Retina (tissue), 1 donor: ENCODE results near the gene STAC.

Experiments used
- DNase-seq: peaks from one replicate; pipeline ENCODE4 v3.0.0-alpha.2; 2016

STAC gene, protein sequence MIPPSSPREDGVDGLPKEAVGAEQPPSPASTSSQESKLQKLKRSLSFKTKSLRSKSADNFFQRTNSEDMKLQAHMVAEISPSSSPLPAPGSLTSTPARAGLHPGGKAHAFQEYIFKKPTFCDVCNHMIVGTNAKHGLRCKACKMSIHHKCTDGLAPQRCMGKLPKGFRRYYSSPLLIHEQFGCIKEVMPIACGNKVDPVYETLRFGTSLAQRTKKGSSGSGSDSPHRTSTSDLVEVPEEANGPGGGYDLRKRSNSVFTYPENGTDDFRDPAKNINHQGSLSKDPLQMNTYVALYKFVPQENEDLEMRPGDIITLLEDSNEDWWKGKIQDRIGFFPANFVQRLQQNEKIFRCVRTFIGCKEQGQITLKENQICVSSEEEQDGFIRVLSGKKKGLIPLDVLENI

DNA sequence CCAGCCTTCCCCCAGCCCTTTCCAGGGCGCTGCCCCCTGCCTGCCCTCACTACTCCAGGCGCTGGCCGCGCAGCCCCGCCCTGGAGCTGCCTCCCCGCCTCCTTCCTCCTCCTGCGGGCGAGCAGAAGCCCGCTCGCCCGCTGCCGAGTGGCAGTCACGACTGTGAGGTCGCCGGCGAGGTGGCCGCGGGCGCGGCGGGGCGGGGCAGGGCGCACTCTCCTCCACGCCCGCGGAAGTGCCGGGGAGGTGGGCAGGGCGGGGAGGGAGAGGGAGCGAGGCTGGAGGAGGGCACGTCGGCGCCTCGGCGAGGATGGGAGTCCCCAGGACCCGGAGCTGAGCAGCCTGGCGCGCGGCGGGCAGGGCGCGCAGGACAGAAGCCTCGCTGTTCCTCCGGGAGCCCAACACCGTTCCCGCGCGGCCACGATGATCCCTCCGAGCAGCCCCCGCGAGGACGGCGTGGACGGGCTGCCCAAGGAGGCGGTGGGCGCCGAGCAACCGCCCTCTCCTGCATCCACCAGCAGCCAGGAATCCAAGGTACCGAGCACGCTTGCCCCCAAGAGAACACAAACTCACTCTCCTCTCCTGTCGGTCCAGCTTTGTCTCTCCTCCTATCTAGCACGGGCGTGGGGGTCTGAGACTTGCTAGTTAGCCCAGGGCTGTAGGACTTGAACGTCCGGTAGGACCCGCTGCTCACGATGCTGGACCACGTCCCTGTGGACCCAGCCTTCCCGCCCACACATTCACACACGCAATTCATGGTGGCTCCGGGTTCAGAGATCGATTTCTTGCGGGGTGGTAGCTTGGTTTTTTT is at the start of gene STAC:
Gene STAC, plus strand, starts transcription at position 284 of the 811 bp plus-strand sequence. Its CDS starts 140 bp downstream, at position 424.
- peak; percentile 77 for DNase-seq

DNA sequence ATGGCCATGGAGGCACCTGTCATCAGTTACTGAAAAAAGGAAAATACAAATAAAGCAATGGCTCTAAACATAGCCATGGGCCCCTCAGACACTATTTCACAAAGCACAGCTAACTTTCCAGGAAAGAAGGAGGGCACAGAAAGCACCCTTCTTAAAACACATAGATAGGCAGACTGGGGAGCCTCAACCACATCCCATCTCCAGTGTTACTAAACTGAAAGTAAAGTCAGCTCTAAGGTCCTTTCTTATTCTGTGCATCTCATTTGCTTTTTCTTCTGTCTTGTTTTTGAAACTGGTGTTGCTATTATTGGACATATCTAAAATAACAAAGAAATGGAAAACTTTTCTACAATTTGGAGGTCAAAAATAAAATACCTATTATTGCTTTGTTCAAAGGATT is 48.2 kb upstream of the STAC start:
- DNase-seq, result no peak

DNA sequence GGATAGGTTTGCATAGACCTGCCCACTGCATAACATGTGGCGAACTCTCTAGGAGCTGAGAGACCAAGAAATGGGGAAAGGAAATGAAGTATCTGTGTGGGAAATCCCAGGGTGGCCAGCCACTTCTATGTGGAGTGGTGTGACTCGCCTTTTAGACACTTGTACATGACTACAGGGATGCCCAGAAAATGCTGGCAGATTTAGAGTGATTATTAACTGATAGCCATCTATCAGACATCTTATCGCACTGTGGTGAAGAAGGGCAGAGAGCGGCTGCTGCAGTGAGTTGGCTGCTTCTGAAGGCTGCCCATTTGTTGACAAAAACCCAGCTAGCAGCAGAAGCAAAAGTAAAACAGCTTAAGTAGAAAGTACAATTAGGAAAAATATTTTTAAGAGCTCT is 18.1 kb upstream of the STAC start:
- DNase-seq, result no peak

DNA sequence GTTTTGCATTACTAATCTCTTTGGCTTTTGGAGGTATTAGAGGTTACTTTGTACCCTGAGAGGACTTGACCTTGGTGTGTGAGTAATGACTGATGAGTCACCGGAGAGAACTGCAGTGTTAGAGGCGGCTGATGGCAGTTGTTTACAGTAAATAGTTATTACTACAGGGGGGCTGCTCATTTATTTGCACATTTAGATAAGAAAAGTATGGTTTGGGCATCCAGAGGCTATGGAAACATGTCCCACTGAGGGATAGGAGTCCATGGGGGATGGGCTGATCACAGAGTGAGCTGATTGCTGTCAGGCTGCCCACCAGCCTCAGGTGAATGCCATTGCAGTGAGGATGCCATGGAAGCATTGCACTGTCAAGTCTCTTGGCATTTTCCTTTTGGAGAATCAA is 17.3 kb upstream of the STAC start:
- no peak for DNase-seq

DNA sequence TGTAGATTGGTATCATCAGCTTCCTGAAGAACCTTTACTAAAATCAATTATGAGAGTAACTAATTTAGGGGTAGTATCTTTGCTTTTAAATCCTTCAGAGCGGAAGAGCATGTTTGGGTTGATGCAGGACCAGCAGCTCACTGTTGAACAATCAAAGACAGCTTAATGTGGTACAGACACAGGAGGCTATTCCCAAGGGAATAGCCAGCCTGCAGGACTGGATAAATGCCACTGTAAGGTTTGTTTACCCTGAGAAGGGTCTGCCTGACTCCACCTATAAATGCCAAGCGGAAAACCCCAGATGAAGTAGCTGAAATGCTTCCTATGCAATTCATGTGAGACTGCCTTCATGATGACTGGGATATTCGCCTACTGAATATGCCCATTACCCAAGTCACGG is 16.0 kb upstream of the STAC start:
- DNase-seq, result no peak

DNA sequence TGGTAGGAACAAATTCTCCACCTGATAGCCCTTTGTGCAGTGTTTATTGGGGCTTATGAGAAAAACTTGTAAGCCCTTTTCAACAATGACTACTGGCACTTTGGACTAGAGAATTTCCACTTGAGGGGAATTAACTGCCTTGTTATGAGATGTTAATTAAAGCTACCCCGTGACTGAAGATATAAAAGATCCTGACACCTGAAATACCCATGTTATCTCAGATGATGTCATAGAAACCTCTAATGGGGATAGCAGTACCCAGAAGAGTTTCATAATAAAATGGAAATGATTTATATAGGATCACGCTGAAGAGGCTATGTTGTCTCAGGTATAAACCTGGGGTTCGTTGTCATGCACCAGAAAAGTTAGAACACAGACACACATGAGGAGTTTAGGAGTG is 14.5 kb upstream of the STAC start:
- DNase-seq, result no peak

DNA sequence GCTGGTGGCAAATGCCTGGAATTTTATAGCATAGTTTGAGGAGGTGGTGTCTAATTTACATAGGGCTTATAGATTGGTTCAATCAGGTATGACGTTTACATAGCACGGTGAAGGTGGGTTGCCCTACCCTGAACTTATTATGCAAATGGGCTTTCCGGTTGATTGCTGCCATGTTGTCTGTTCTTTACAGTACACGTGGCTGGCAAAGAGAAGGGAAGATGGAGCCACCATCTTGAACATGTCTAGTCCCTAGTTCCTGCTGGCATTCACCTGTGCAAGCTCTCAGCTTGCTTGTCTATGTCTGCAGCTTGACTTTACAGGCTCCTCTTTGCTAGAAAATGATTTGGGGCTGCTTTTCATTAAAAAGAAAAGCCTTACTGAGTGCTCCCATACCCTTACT is 14.0 kb upstream of the STAC start:
- DNase-seq, result no peak

DNA sequence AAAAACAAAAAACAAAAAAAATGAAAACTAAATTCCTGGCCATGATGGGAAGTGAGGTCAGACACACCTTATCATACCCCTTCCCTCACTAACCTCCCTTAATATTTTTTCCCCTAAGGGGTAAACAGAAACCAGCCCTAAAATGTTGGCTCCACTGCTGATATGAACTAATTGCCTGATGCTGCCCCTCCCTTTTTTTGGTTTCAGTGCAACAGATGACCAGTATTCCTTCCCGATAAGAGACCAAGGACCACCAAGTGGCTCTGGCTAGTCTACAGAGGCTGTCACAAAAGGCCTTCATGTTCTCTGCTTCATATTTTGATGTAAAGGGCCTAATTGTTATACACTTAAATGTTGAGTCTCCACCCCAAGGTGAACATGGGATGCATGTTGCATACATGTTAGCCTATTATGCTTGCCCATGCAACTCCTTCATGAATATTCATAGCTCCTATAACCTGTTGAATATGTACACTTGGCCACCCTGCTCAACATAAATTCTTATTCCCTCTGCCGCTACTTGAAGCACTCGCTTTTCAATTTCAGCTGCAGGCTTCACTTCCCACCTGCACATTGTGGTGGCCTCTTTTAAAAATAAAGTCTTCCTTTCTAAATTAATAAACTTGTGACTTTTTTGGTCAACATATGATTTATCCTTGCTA is 12.3 kb upstream of the STAC start:
- no peak for DNase-seq

DNA sequence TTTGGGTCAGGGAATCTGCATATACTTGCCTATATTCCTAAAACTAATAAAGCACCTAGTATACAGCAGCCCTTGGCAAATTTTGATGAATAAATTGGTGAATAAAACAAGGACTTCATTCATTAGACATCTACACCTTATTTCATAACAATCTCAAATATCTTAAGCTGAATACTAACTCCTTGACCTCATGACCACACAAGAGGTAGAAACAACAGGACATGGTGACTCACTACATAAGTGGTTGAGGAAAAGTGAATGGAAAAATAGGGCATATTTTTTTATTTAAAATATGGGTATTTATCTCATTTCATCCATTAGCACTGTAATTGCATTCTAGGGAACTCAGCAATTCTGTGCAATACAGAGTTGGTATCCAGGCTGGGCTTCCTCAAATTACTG is 7.8 kb upstream of the STAC start:
- no peak for DNase-seq

DNA sequence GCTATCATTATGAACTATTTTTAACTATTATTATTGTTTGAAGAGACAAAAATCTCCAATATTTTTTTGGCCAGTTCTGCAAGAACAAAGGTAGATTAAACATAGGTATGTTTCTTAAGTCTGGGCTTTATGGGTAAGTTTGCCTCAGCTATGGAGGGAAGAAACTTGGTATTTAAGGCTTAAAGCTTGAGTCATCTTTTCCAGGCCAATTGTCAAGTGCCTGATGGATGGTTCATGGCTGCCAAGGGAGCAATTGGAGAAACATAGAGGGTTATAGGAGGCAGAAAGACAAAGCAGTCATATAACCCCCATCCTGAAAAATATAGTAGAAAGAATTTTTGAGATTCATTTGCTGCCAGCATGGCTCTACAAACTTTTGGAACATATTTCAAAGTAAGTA is 7.2 kb upstream of the STAC start:
- DNase-seq, result no peak

DNA sequence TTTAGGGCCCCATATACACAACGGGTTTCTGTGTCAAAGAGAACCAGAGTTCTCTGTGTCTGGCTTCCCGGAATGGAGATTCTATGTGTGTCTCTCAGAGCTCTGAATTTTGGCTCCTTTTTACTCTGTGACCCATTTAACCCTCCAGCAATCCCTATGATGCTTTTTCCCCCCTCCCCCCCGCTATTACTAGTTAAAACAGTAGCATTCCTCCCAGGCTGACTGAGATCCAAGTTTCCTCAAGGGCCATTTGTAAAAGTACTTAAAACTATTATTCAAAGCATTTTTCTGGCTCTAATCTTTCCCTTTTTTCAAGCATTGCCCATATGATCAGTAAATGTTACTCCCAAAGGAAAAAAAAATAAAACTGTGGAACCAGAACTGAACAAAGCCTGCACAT is 6.6 kb upstream of the STAC start:
- no peak for DNase-seq

DNA sequence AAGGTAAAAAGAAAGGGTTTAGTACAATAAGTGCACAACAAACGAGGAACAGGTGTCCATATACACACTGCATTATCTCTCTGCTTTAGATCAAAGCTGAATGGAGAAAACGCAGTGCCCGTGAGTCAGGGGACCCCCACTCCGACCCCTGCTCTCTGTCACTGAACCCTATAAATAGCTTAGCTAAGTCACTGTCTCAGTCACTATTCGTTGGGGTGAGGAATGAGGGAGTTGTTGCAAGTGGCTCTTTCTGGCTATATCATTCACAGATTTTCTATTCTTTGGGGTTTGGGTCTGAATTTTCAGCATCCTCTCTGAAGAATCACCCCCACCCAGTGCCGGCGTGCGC is 458 bp upstream of the STAC start:
- DNase-seq, result no peak

DNA sequence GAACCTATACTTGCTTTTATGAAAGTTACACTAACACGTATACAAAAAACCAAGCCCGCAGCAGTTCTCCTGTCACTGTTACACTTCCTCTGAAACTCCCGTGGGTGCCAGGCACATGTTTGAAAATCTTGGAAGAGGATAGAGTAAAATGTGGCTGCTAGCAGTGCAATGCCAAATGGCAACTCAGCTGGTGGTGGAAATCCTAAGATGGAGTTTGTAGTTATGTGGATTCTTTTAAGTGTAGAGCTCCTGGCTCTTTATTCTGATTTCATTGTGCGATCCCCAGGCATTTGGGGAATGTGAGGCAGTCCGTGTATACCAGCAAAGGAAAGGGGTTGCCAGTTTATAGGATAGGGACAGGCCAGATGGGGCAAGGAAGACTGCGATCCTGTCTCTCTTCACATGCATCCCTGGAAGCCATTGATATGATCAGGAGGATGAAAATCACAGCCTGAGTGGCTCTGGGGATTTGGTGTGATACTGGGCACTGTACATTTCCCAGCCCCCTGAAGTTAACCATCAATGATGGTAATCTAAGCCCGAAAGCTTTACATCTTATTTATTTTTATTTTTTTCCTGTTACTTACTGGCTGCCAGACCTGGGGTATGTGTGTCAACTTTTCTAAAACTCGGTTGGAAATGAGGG is 1.1 kb downstream of the STAC start:
- peak; percentile 24 for DNase-seq

DNA sequence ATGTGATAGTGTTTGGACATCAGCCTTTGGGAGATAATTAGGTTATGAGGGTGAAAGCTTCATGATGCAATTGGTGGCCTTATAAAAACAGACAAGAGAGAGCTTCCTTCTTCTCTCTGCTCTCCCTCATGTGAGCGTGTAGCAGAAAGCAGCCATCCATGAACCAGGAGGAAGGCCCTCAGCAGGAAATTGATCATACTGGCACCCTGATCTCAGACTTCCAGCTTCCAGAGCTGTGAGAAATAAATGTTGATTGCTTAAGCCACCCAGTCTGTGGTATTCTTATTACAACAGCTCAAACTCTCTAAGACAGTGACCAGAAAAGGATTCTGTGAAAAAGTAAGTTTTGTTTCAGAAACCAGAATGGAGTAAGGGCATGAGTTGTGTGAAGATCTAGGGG is 13.3 kb downstream of the STAC start:
- no peak for DNase-seq

DNA sequence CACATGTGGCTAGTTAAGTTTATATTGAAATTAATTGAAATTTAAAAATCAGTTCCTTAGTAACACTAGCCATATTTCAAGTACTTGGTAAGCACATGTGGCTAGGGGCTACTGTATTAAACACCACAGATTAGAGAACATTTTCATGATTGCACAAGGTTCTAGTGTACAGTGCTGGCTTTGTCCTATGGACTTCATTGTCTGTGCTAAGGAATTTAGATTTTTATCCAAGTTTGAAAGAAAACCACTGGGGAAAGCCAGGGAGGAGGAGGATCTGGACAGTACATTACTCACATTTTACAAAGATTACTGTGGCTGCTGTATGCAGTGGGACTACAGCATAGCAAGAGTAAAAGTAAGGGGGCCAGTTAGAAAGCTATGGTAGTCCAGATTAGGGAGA is 13.9 kb downstream of the STAC start:
- DNase-seq, result no peak

DNA sequence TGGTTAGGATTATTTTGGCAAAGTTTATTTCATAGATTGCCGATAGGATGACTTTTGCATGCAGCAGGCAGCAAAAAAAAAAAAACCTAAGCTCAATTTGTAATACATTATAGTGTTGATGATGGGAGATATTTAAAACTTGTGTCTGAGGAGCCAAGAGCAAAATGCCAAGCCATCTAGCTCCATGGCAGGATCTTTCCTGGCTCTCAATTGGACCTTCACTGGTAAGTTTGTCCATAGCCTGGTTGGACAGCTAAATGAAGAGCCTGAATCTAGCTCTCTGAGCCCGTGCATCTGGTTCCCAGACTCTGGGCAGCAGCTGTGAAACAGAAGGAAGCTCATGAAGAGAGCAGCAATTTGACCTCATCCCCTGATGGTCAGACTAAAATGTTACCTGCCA is 17.5 kb downstream of the STAC start:
- DNase-seq, result no peak

DNA sequence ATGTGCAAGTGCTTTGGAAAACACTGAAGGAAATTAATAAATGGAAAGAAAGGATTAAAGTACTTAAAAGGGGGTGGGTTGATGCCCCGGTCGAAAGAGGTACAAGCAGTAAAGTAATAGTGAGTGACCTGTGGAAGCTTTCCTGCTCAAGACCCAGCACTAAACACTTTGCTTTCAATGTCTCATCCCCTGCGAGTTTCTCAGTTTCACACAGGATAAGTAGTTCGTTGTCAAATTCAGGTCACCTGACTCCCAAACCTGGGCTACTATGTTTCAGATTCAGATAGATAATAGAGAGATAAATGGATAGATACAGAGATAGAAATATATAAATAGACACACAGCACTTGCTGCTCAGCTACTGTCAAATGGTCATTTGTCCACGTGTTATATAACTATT is 19.6 kb downstream of the STAC start:
- DNase-seq, result no peak

DNA sequence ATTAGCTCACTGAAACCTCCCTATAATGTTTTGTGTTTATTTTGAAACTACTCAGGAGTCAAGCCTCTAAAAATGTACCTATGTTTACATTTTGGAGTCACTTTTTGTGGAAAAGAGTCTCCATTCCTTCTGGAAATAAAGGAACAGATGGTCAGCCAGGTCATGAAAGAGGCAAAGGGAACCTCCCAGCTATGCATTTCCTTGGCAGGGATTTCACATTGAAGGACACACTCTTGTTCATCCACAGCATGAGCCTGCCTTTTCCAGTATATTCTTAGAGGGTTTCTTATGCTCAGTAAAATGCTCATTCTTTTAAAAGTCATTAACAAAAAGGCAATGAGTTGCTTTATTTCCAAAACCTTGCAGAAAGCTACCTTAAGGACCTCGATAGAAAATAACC is 20.8 kb downstream of the STAC start:
- no peak for DNase-seq

DNA sequence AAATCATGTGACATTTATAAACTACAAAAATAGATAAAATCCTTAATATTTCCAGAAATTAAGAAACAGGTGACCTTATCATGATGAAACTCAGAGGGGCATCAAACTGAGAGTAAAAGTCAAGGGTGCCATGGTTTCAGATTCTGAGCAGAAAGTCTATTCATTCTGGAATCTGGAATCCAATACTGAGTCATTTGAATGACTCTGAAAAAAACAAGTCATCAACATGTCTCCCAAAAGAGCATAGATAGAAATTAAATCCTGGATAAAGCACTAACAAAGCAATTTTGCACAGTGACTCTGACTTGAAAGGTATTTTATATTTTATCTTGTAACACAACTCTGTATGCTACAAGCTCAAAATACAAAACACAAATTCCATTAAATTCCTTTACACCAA is 23.4 kb downstream of the STAC start:
- DNase-seq, result no peak

DNA sequence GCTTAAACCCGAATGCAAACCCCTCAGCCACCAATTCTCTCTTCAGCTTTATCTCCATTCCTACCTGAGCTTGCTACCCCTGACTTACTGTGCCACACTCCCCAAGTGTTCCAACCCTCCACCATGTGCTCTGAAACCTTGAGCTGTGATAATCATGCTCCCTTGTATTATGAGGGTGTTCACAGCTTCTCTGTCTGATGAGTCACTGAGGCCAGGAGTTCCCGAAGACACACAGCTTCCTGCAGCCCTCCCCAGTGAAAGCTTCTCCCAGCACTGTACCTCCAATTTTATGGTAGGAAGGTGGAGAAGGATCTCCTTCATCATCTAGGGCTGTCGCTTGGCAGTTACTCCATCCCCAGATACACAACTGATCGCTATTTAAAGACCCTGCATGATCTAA is 24.9 kb downstream of the STAC start:
- DNase-seq, result no peak

DNA sequence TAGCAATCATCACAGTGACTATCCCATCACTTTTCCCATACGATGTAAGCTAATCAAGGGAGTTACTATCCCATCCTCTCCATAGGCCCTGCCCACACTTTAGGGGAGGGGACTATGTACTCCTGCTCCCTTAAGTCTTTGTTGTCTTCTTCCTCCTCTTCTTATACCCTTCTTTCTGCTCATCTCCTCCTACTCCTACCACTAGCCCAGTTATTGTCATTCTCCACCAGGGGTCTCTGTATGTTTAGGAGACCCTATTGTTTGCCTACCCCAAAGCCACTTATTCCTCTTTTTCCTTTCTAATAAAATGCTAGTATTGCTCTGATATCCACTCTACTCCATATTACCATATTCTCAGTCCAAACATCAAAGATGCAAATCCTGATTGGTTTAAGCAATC is 27.8 kb downstream of the STAC start:
- no peak for DNase-seq

DNA sequence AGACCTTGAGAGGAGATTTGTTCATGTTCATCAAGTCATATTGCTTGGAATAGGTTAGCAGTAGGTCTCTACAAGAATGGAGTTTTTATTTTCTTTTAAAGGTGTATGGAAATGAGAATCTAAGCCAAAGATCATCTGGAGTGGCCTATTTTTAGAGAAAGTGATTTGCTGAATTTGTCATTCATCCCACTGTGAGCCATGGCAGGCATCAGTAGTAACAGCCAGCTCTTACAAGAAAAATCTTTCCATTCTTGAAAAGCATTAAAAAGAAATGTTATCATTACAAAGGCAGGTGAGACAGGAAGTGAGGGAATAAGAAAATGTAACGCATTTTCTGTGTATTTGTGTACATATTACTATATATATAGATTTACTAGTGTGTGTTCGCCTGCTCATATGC is 29.6 kb downstream of the STAC start:
- no peak for DNase-seq

DNA sequence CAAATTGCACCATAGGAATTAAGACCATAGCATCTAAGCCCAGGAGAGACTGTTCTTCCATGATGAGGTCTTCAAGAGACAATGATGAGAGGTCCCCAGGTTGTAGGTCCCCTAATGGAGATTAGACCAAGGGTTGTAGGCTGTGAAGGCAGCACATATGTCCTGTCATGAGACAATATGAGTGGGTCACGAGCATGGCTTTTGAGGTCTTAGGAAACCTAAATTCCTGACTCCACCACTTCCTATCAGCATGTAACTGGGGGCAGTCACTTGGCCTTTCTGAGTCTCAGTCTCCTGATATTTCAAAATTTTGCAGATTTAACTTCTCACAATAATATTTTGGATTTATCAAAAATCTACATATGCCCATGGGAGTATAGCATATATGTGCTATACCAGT is 31.3 kb downstream of the STAC start:
- no peak for DNase-seq

DNA sequence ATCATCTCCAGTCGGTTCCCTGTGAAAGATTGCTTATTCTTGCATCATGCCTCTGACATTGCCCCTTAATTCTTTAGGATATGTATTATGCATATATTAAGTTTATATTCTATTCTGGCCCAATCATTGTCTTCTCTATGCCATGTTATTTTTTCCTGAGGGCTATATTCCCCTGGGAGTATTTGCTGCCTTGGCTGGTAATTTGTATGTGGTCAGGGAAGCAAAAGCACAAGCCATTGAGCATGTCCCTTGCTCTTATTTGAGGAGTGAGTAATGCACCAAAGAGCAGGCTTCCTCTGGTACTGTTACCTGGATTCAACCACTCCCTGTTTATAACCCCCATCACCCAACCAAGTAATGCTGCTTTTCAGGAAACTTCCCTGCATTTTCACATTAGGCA is 36.3 kb downstream of the STAC start:
- no peak for DNase-seq
